K562 (cell line): Measurements from ENCODE around the gene TPO. TPM values are rescaled to one million over a fixed set of nuclear protein-coding genes. Genes with fewer than 3 reads are reported as not detected.

Experiments
- ATAC-seq: fragments of 200-7000 bp; cut with Tn5 transposase; 3 replicates; pipeline ENCODE4 v1.9.1; 2020; ENCODE audit warnings: moderate library complexity
- BruUV-seq: library from RNA; stranded (reverse); fragments of 400-500 nt; replicated peaks from 2 replicates; lab custom pipeline; 2021; lab: Mats Ljungman, UMichigan
- CTCF ChIA-PET: fragments of 300-600 bp; formaldehyde crosslinking; extraction: SDS; loops from one replicate; lab custom pipeline; 2021; ENCODE audit warnings: low intra/inter-chr PET ratio; lab: Yijun Ruan, JAX
- POLR2A ChIA-PET: fragments of 300-600, 350-650 bp; sonication (Branson Sonifier 250); formaldehyde crosslinking; extraction: SDS; loops from one replicate; lab custom pipeline; 2021; ENCODE audit warnings: antibody characterized with exemption, inconsistent platforms; lab: Yijun Ruan, JAX
- DNase-seq, 4 experiments: peaks; one replicate each; pipeline versions ENCODE4 v3.0.0 to v3.0.0-alpha.2; 2011 to 2018; ENCODE audit warnings: low spot score in 3 of 4, mixed read lengths in 3 of 4; ENCODE audit errors: extremely low read depth in 1 of 4
- FAIRE-seq: peaks from 2 replicates; lab custom pipeline; 2011; peaks lifted over from hg19 to GRCh38; lab: Jason Lieb, UNC
- H2AFZ ChIP-seq: 2 replicates; pipeline ENCODE4 v1.6.0; 2011; ENCODE audit warnings: low read depth, low read length, control low read depth, inconsistent platforms
- H3K27ac ChIP-seq: fragments of 200-600 bp; 3 replicates; pipeline ENCODE4 v1.8.0; 2011; ENCODE audit warnings: low read depth, mild to moderate bottlenecking, control low read depth, inconsistent platforms, low read length, moderate library complexity, mixed read lengths; ENCODE audit errors: extremely low read depth
- H3K27me3 ChIP-seq, 2 experiments: fragments of 300-600 bp in 1 of 2; 2 replicates in 1 of 2; 3 replicates in 1 of 2; pipeline versions ENCODE4 v1.6.0 to v1.8.0; 2011; ENCODE audit warnings: inconsistent platforms in 2 of 2, low read length in 2 of 2, mild to moderate bottlenecking in 1 of 2, mixed read lengths in 1 of 2, moderate library complexity in 1 of 2; ENCODE audit not compliant: control insufficient read depth in 2 of 2, insufficient read depth in 2 of 2
- H3K36me3 ChIP-seq: fragments of 300-600 bp; 3 replicates; pipeline ENCODE4 v1.8.0; 2011; ENCODE audit warnings: mild to moderate bottlenecking, low read length, inconsistent platforms; ENCODE audit not compliant: control insufficient read depth, insufficient read depth
- H3K4me1 ChIP-seq, 2 experiments: fragments of 200-600 bp in 1 of 2; replicated peaks in 1 of 2; 2 replicates in 1 of 2; 3 replicates in 1 of 2; pipeline versions ENCODE4 v1.5.1 to v1.8.0; 2011; ENCODE audit warnings: inconsistent platforms in 2 of 2, low read length in 2 of 2, mild to moderate bottlenecking in 1 of 2, mixed read lengths in 1 of 2, moderate library complexity in 1 of 2; ENCODE audit not compliant: control insufficient read depth in 2 of 2, insufficient read depth in 2 of 2
- H3K4me2 ChIP-seq: 2 replicates; pipeline ENCODE4 v1.6.1; 2011; ENCODE audit warnings: low read length, control low read depth, inconsistent platforms, mixed read lengths; ENCODE audit not compliant: insufficient read depth
- H3K4me3 ChIP-seq: fragments of 200-600 bp; sonication (generic), shearing (Covaris generic); 2 replicates; pipeline ENCODE4 v1.5.1; 2016; ENCODE audit warnings: control low read depth, inconsistent platforms
- H3K79me2 ChIP-seq: fragments of 200-600 bp; 3 replicates; pipeline ENCODE4 v1.8.0; 2011; ENCODE audit warnings: low read length, inconsistent platforms; ENCODE audit not compliant: control insufficient read depth, insufficient read depth
- H3K9ac ChIP-seq, 2 experiments: 2 replicates each; pipeline versions ENCODE4 v1.6.0 to v1.6.1; 2011; ENCODE audit warnings: low read depth in 2 of 2, low read length in 2 of 2, control low read depth in 1 of 2, inconsistent platforms in 1 of 2, mild to moderate bottlenecking in 1 of 2, mixed read lengths in 1 of 2; ENCODE audit not compliant: insufficient read depth in 1 of 2
- H3K9me1 ChIP-seq: one replicate; pipeline ENCODE4 v1.6.0; 2011; ENCODE audit warnings: inconsistent platforms, mild to moderate bottlenecking, low read length, moderate library complexity; ENCODE audit not compliant: control insufficient read depth, insufficient read depth
- H3K9me3 ChIP-seq: replicated peaks from 2 replicates; pipeline ENCODE4 v1.5.1; 2011; ENCODE audit warnings: low read depth, low read length, inconsistent platforms; ENCODE audit not compliant: control insufficient read depth, insufficient read depth
- H4K20me1 ChIP-seq: replicated peaks from 2 replicates; pipeline ENCODE4 v1.6.1; 2011; ENCODE audit warnings: low read length, inconsistent platforms, mixed read lengths; ENCODE audit not compliant: control insufficient read depth, insufficient read depth
- ASH1L ChIP-seq: fragments of 450-650 bp; IDR thresholded peaks from 2 replicates; pipeline ENCODE4 v1.6.1; 2018; ENCODE audit warnings: borderline replicate concordance, mild to moderate bottlenecking, low read depth; ENCODE audit not compliant: partially characterized antibody
- ATF2 ChIP-seq: sonication (generic); formaldehyde crosslinking; IDR thresholded peaks from 2 replicates; pipeline ENCODE4 v1.8.1; 2022; ENCODE audit warnings: missing genetic modification reagents
- CBFB ChIP-seq: sonication (generic); formaldehyde crosslinking; IDR thresholded peaks from 2 replicates; pipeline ENCODE4 v1.4.0; 2020; ENCODE audit warnings: mild to moderate bottlenecking, missing genetic modification reagents
- CBX8 ChIP-seq: fragments of 200-600 bp; sonication (generic); IDR thresholded peaks from 2 replicates; pipeline ENCODE4 v1.6.1; 2012; ENCODE audit warnings: borderline replicate concordance, mixed run types, low read depth, mild to moderate bottlenecking, moderate library complexity, mixed read lengths, low read length, control low read depth, inconsistent platforms; ENCODE audit not compliant: poor library complexity, severe bottlenecking; ENCODE audit errors: extremely low read depth
- CREB5 ChIP-seq: fragments of 250-450 bp; sonication (Bioruptor Pico); IDR thresholded peaks from 2 replicates; pipeline ENCODE4 v1.5.0; 2020; ENCODE audit warnings: mild to moderate bottlenecking
- GATAD2B ChIP-seq: fragments of 450-650 bp; IDR thresholded peaks from 2 replicates; pipeline ENCODE4 v1.6.1; 2017; ENCODE audit warnings: mild to moderate bottlenecking, borderline replicate concordance
- RBM39 ChIP-seq: fragments of 200-400 bp; formaldehyde crosslinking; optimal IDR thresholded peaks from 2 replicates; pipeline ENCODE3; 2018; ENCODE audit warnings: low read depth, low read length
- SIN3B ChIP-seq: fragments of 450-650 bp; IDR thresholded peaks from 2 replicates; pipeline ENCODE4 v1.6.1; 2017; ENCODE audit warnings: low read depth, mild to moderate bottlenecking, moderate library complexity
- TCF15 ChIP-seq: fragments of 250-450 bp; sonication (Bioruptor Pico); IDR thresholded peaks from 2 replicates; pipeline ENCODE4 v1.8.0; 2022; ENCODE audit warnings: moderate library complexity, mild to moderate bottlenecking, inconsistent platforms
- ZBTB43 ChIP-seq: sonication (generic); formaldehyde crosslinking; IDR thresholded peaks from 2 replicates; pipeline ENCODE4 v1.8.0; 2023; ENCODE audit warnings: mild to moderate bottlenecking, missing genetic modification reagents
- ZNF274 ChIP-seq: IDR thresholded peaks from 2 replicates; pipeline ENCODE4 v1.6.1; 2011; ENCODE audit warnings: low read depth, mild to moderate bottlenecking, low read length, moderate library complexity, borderline replicate concordance
- ZNF41 ChIP-seq: fragments of 250-450 bp; sonication (Bioruptor Pico); conservative IDR thresholded peaks from 2 replicates; pipeline ENCODE4 v1.4.0; 2020; ENCODE audit warnings: mild to moderate bottlenecking
- ZNF431 ChIP-seq: sonication (generic); formaldehyde crosslinking; IDR thresholded peaks from 2 replicates; pipeline ENCODE4 v1.8.0; 2022; ENCODE audit warnings: mild to moderate bottlenecking, missing genetic modification reagents
- ZNF586 ChIP-seq: fragments of 450-650 bp; formaldehyde crosslinking; conservative IDR thresholded peaks from 2 replicates; pipeline ENCODE4 v1.4.0; 2020; ENCODE audit warnings: mild to moderate bottlenecking, moderate library complexity
- WGBS: fragments of 100-300 bp; shearing (Covaris generic); methylation state at CpG from one replicate; pipeline ENCODE4 v1.1.6; 2016; ENCODE audit warnings: low coverage, mixed read lengths; ENCODE audit not compliant: insufficient coverage; ENCODE audit errors: missing lambda C conversion rate; 5-methylcytosine and 5-hydroxymethylcytosine counted together
- in situ Hi-C: fragments of 300-500 bp; cut with MboI; formaldehyde crosslinking; loops from 4 replicates; pipeline ENCODE4 v1.15.0; 2018; ENCODE audit warnings: inconsistent platforms, mixed read lengths
- intact Hi-C: fragments of 100-400 bp; cut with micrococcal nuclease; formaldehyde crosslinking; loops from 2 replicates; pipeline ENCODE4 v1.14.2; 2022
- polyA plus RNA-seq, 8 experiments: library from polyadenylated mRNA; depleted of rRNA in 4 of 8; stranded (reverse) in 5 of 8; unstranded in 3 of 8; fragments of >200 nt; fragmentation: Nextera tagmentation in 2 of 8; fragmentation: Illumina TruSeq in 1 of 8; extraction: Ambion mirVana in 2 of 8; extraction: Trizol in 1 of 8; gene quantifications; 2 replicates each; pipeline versions ENCODE4 v1.2.1 to v1.2.3, GENCODE V29; 2011 to 2014; ENCODE audit warnings: inconsistent platforms in 1 of 8, missing spikeins in 1 of 8
- total RNA-seq, 7 experiments: library from RNA; depleted of rRNA in 6 of 7; stranded (reverse); fragments of >200 nt in 6 of 7; fragmentation: Illumina TruSeq in 2 of 7; extraction: Trizol in 2 of 7; gene quantifications; 2 replicates each; pipeline versions ENCODE4 v1.2.1 to v1.2.3, GENCODE V29; 2011 to 2021; ENCODE audit warnings: low replicate concordance in 1 of 7

The TPO gene
- total and polyA plus RNA-seq, 9 of the 15 experiments (the other 6 are each of a cell fraction or from before 2014, with no cell fraction given): not detected

- POLR2A ChIA-PET: no interaction called here
- WGBS: 2% methylated on average over 9 of the region's 9 CpGs
- no peak overlapping the region for H3K4me3 ChIP-seq
- H3K36me3 ChIP-seq: no peaks in the 10 kb centered on the region
- H3K9me3 ChIP-seq: no peaks in the 10 kb centered on the region
- peaks cover 0 to 16% of the 10 kb centered on the region in 2 experiments; a peak in 2 of 5 replicates for H3K27me3 ChIP-seq
- H3K27ac ChIP-seq: no peak overlapping the region
- in situ Hi-C loops (no loop called here), intact Hi-C loops (no loop called here)
- FAIRE-seq: no peak
- ATAC-seq: no peak
- CTCF ChIA-PET: no interaction called here
- no peak overlapping the region for H3K4me2 ChIP-seq
- H3K79me2 ChIP-seq: no peaks in the 10 kb centered on the region
- H4K20me1 ChIP-seq: no peaks in the 10 kb centered on the region; the same call in 1 of the 2 replicates
- H3K9ac ChIP-seq: no peak overlapping the region
- no TSS peak for BruUV-seq
- TF ChIP-seq SIN3B (no peak), GATAD2B (no peak), CBFB (CRISPR knock-in tag) (no peak), CREB5 (CRISPR knock-in tag) (no peak), ZNF41 (no peak), ZNF274 (no peak), RBM39 (no peak), ASH1L (no peak), ZNF431 (no peak), ZNF586 (CRISPR knock-in tag) (no peak), ZBTB43 (CRISPR knock-in tag) (no peak), CBX8 (no peak), ATF2 (no peak), TCF15 (CRISPR knock-in tag) (no peak)
- no peak overlapping the region for H2AFZ ChIP-seq
- no peak for DNase-seq
- no peaks in the 10 kb centered on the region for H3K9me1 ChIP-seq
- no peaks in the 10 kb centered on the region for H3K4me1 ChIP-seq
These were observed 59.1 kb downstream of the TPO start for GRCh38 chr2:1472350-1472749.
